HepG2 (cell line): ENCODE results near the gene CA7. TPM values are rescaled to one million over a fixed set of nuclear protein-coding genes. Genes with fewer than 3 reads are reported as not detected.
A peak's percentile ranks its signal among the peaks of the same experiment; 100 is the strongest.

Source experiments
- BHLHE40 ChIP-seq: IDR thresholded peaks from 2 replicates; pipeline ENCODE4 v1.6.1; 2011; ENCODE audit warnings: low read length, improper control_type of control experiment
- CBX1 ChIP-seq: IDR thresholded peaks from one replicate; pipeline ENCODE4 v1.6.1; 2016; ENCODE audit warnings: antibody characterized with exemption, low read depth
- ELK4 ChIP-seq: sonication (generic); formaldehyde crosslinking; IDR thresholded peaks from 2 replicates; pipeline ENCODE4 v1.9.0; 2021; ENCODE audit warnings: missing genetic modification reagents, borderline replicate concordance
- FIP1L1 ChIP-seq: fragments of 200-400 bp; formaldehyde crosslinking; IDR thresholded peaks from 2 replicates; pipeline ENCODE4 v1.6.1; 2018; ENCODE audit warnings: low read depth, mild to moderate bottlenecking, low read length, moderate library complexity, borderline replicate concordance; ENCODE audit not compliant: insufficient read depth
- FOXA3 ChIP-seq: IDR thresholded peaks from 2 replicates; pipeline ENCODE4 v1.6.1; 2016; ENCODE audit warnings: missing genetic modification reagents, missing compliant biosample characterization
- FOXJ3 ChIP-seq: sonication (generic); formaldehyde crosslinking; IDR thresholded peaks from 2 replicates; pipeline ENCODE4 v1.4.0; 2020; ENCODE audit warnings: missing genetic modification reagents, mild to moderate bottlenecking, borderline replicate concordance
- GATAD2A ChIP-seq: IDR thresholded peaks from 2 replicates; pipeline ENCODE4 v1.6.1; 2016
- HHEX ChIP-seq: IDR thresholded peaks from 2 replicates; pipeline ENCODE4 v1.6.1; 2016; ENCODE audit warnings: control low read depth
- HOXA9 ChIP-seq: sonication (generic); formaldehyde crosslinking; IDR thresholded peaks from 2 replicates; pipeline ENCODE4 v1.8.1; 2022; ENCODE audit warnings: missing genetic modification reagents, mild to moderate bottlenecking, moderate library complexity, borderline replicate concordance
- MEIS1 ChIP-seq: sonication (generic); formaldehyde crosslinking; IDR thresholded peaks from 2 replicates; pipeline ENCODE4 v1.9.0; 2021; ENCODE audit warnings: mild to moderate bottlenecking, missing genetic modification reagents, moderate library complexity, borderline replicate concordance
- MXI1 ChIP-seq: IDR thresholded peaks from 3 replicates; pipeline ENCODE4 v1.6.1; 2012; ENCODE audit warnings: low read depth, low read length, inconsistent platforms, borderline replicate concordance
- NFRKB ChIP-seq: fragments of 450-650 bp; IDR thresholded peaks from 2 replicates; pipeline ENCODE4 v1.6.1; 2017
- PBX3 ChIP-seq: sonication (generic); formaldehyde crosslinking; IDR thresholded peaks from 2 replicates; pipeline ENCODE4 v1.8.1; 2023; ENCODE audit warnings: missing genetic modification reagents, inconsistent platforms, borderline replicate concordance
- POLR2AphosphoS5 ChIP-seq: IDR thresholded peaks from 2 replicates; pipeline ENCODE4 v1.6.1; 2012; ENCODE audit warnings: low read depth, low read length
- ZBTB46 ChIP-seq: sonication (generic); formaldehyde crosslinking; IDR thresholded peaks from 2 replicates; pipeline ENCODE4 v1.4.0; 2020; ENCODE audit warnings: mild to moderate bottlenecking, missing genetic modification reagents, borderline replicate concordance
- ZFP62 ChIP-seq: sonication (generic); formaldehyde crosslinking; IDR thresholded peaks from 2 replicates; pipeline ENCODE4 v1.4.0; 2020; ENCODE audit warnings: missing genetic modification reagents
- ZNF275 ChIP-seq: sonication (generic); formaldehyde crosslinking; IDR thresholded peaks from 2 replicates; pipeline ENCODE4 v1.8.0; 2022; ENCODE audit warnings: missing genetic modification reagents, mild to moderate bottlenecking, inconsistent platforms, borderline replicate concordance
- ZNF296 ChIP-seq: sonication (generic); formaldehyde crosslinking; conservative IDR thresholded peaks from 2 replicates; pipeline ENCODE4 v1.5.0; 2020; ENCODE audit warnings: mild to moderate bottlenecking, missing genetic modification reagents
- ZNF329 ChIP-seq: sonication (generic); formaldehyde crosslinking; IDR thresholded peaks from 2 replicates; pipeline ENCODE4 v1.9.0; 2021; ENCODE audit warnings: low read depth, mild to moderate bottlenecking, missing genetic modification reagents
- ZNF432 ChIP-seq: sonication (generic); formaldehyde crosslinking; IDR thresholded peaks from 2 replicates; pipeline ENCODE4 v1.5.0; 2020; ENCODE audit warnings: missing genetic modification reagents, mild to moderate bottlenecking, borderline replicate concordance
- ZNF660 ChIP-seq: sonication (generic); formaldehyde crosslinking; IDR thresholded peaks from 2 replicates; pipeline ENCODE4 v1.5.1; 2020; ENCODE audit warnings: mild to moderate bottlenecking, low read depth, missing genetic modification reagents, borderline replicate concordance
- ZSCAN31 ChIP-seq: sonication (generic); formaldehyde crosslinking; IDR thresholded peaks from 2 replicates; pipeline ENCODE4 v1.5.0; 2020; ENCODE audit warnings: low read depth, mild to moderate bottlenecking, missing genetic modification reagents
- polyA plus RNA-seq, 8 experiments: library from polyadenylated mRNA; depleted of rRNA in 3 of 8; stranded (reverse) in 7 of 8; unstranded in 1 of 8; fragments of >200 nt; fragmentation: Illumina TruSeq in 4 of 8; extraction: Trizol in 4 of 8; gene quantifications; 2 replicates each; pipeline versions ENCODE4 v1.2.1 to v1.2.3, GENCODE V29; 2011 to 2016; ENCODE audit warnings: low read depth in 4 of 8, missing spikeins in 1 of 8, mixed read lengths in 1 of 8; ENCODE audit not compliant: insufficient read depth in 1 of 8
- total RNA-seq, 5 experiments: library from RNA; depleted of rRNA; stranded (reverse); fragments of >200 nt; fragmentation: Illumina TruSeq; extraction: Trizol; gene quantifications; 2 replicates each; pipeline ENCODE4 v1.2.3, GENCODE V29; 2016; ENCODE audit warnings: low read depth in 1 of 5
- TF ChIP-seq, protein P1 (sequence below): sonication (generic); formaldehyde crosslinking; IDR thresholded peaks from 2 replicates; pipeline ENCODE4 v1.9.0; 2021; ENCODE audit warnings: missing genetic modification reagents, borderline replicate concordance

Gene CA7
- total and polyA plus RNA-seq, 2 of the 13 experiments (the other 11 are each of a cell fraction or from before 2014, with no cell fraction given), result not detected

DNA sequence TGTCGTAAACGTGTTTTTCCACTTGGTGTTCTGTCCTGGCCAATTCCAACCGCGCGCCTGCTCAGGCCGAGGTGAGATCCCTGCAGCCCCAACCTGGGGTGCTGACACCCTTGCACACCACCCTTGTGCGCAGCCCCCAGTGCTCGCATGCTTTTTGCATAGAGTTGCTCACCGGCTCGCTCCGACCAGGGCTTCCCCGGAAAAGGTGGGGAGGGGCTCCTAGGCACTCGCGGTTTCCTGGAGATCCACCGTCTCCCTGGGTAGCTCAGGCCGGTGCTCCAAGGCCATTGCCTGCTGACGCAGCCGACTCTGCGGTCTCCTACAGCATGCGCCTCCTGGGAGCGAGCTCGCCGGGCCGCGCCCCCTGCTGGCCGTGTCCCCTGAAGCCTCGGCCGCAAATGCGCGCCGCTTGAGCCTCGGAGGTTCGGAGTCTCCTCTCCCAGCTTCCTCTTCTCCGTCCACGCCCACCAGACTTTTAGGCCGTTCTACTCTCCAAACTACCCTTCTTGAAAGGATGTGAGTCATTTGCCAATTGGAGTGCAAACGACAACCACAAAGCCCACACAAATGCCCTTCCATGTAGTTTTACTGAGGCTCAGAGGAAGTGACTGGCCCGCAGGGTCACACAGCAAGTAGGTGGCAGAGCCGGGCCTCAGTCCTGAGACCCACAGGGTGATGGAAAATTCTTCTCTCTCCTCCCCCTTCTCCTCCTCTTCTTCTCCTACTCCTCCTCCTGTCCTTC is 28.9 kb downstream of the CA7 start (continued):
- TF ChIP-seq, protein P1, sequence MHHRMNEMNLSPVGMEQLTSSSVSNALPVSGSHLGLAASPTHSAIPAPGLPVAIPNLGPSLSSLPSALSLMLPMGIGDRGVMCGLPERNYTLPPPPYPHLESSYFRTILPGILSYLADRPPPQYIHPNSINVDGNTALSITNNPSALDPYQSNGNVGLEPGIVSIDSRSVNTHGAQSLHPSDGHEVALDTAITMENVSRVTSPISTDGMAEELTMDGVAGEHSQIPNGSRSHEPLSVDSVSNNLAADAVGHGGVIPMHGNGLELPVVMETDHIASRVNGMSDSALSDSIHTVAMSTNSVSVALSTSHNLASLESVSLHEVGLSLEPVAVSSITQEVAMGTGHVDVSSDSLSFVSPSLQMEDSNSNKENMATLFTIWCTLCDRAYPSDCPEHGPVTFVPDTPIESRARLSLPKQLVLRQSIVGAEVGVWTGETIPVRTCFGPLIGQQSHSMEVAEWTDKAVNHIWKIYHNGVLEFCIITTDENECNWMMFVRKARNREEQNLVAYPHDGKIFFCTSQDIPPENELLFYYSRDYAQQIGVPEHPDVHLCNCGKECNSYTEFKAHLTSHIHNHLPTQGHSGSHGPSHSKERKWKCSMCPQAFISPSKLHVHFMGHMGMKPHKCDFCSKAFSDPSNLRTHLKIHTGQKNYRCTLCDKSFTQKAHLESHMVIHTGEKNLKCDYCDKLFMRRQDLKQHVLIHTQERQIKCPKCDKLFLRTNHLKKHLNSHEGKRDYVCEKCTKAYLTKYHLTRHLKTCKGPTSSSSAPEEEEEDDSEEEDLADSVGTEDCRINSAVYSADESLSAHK (CRISPR knock-in tag), result no peak
- no peak for TF ChIP-seq FOXA3
- peak; percentile 76; the same call in 1 of the 2 replicates for TF ChIP-seq ZNF329
- no peak for TF ChIP-seq ELK4 (CRISPR knock-in tag)
- TF ChIP-seq ZFP62 (CRISPR knock-in tag), result no peak
- TF ChIP-seq HHEX (CRISPR knock-in tag), result no peak
- TF ChIP-seq NFRKB, result no peak
- peak; percentile 82 for TF ChIP-seq GATAD2A (CRISPR knock-in tag)
- TF ChIP-seq BHLHE40, result peak; percentile 61
- no peak for TF ChIP-seq ZNF296 (CRISPR knock-in tag)
- TF ChIP-seq MEIS1, result no peak
- TF ChIP-seq ZNF660, result no peak
- no peak for TF ChIP-seq HOXA9 (CRISPR knock-in tag)
- no peak for TF ChIP-seq ZBTB46 (CRISPR knock-in tag)
- no peak; the same call in 2 of the 3 replicates for TF ChIP-seq MXI1
- TF ChIP-seq ZSCAN31 (CRISPR knock-in tag), result peak; percentile 94; the same call in 1 of the 2 replicates
- TF ChIP-seq ZNF432, result no peak
- peak; percentile 94 for TF ChIP-seq CBX1
- no peak for TF ChIP-seq FIP1L1
- TF ChIP-seq ZNF275, result no peak
- no peak for TF ChIP-seq POLR2AphosphoS5
- TF ChIP-seq PBX3, result no peak
- TF ChIP-seq FOXJ3, result no peak
